ENCODE data around the gene OAS2.
A peak's percentile ranks its signal among the peaks of the same experiment; 100 is the strongest.

Gene OAS2

DNA sequence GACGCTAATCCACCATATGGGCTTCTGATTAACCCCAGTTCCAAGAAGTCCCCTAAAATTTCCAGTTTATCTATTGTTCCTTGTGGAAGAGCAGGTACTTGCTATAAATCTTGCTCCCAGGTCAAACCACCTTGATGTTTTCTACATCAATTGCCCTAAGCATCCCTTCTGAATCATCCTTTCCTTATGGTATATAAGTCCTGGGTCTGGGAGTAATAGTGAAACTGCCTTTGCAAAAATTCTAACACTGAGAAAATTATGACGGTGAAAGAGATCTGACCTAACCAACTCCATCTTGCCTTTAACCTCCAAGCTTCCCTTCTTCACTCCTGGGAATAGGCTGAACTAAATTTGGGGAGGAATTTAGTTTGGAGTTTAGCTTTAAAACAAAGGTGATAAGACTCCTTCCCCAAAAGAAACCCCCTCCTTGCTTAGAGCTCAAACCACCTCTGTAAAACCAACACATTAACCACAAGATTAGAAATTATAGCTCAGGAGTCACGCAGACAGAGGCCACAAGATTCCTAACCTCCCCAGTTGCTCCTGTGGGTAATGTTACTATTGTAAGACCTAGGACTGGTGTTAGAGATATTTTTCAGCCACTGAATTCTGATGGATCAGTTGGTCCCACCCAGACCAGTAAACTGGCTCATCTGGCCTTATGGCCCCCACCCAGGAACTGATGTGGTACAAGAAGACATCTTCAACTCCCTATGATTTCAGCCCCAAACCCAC lies 44.4 kb downstream of the OAS2 start:
- peak; percentile 52 for DNase-seq

DNA sequence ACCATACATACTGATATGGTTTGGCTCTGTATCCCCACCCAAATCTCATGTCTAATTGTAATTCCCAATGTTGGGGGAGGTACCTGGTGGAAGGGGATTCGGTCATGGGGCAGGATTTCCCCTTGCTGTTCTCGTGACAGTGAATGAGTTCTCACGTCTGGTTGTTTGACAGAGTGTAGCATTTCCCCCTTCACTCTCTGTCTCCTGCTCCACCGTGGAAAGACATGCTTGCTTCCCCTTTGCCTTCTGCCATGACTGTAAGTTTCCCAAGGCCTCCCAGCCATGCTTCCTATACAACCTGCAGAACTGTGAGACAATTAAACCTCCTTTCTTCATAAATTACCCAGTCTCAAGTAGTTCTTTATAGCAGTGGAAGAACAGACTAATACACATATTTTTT lies 49.4 kb downstream of the OAS2 start:
- no peak for DNase-seq

GRCh38 chr12:113030875-113031525 lies 52.7 kb downstream of the OAS2 start:
- DNase-seq = peak; percentile 33

DNA sequence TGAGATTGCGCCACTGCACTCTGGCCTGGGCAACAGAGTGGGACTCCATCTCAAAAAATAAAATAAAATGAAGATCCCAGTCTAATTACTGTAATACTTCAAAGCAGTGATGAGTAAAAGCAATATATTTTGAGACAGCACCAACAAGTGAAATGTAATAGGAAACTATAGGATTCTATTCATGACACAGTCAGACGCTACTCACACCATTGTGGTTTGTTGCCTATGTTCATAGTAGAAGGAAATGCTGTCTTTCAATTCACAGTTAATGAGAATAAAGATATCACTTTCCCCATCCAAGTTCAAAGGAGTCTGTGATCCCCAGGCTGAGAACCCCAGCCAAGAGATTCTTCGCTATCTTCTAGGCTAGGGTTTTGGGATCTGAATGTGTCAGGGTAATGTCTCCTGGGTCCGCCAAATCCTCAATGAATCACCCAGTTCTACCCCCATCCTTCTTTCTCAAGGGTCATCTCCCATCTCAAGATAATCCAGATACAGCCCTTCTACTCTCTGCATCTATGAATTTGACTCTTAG lies 61.7 kb downstream of the OAS2 start:
- DNase-seq = no peak

- no peak for DNase-seq
Observed at GRCh38 chr12:113040722-113041171, 62.4 kb downstream of the OAS2 start.

GRCh38 chr12:113041560-113041959 lies 63.2 kb downstream of the OAS2 start:
- no peak for DNase-seq

GRCh38 chr12:113043240-113043639 lies 64.9 kb downstream of the OAS2 start:
- no peak for DNase-seq

DNA sequence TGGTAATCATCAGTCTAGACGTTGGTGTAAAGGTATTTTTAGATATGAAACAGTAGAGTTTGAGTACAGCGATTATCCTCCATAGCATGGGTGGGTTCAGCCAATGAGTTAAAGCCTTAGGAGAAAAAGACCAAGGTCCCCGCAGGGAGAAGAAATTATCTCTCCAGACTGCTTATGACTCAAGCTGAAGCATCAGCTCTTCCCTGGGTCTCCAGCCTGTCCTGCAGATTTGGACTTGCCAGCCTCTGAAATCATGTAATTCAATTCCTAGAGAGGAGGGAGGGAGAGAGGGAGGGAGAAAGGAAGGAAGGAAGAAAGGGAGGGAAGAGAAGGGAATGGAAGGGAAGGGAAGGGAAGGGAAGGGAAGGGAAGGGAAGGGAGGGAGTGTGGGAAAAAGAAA lies 66.2 kb downstream of the OAS2 start:
- no peak for DNase-seq

DNA sequence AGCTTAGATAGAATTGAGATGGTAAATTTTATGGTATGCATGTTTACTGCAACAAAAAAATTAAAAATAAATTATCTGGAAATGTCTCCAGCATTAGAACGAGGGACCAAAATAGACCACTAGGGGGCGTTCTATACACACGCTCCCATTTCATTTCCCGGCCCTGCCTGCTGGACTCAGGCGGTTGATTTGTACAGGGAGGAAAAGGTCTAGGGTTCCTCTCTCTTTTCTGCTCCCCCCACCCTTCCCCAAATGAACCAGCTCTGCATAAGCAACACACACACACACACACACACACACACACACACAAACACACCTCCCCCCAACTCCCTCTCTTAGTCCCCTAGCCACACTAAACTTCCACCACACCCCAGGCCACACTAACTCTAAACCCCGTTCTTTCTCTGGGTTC lies 70.4 kb downstream of the OAS2 start:
- DNase-seq = peak; percentile 71

- no peak for DNase-seq
Observed at GRCh38 chr12:113049976-113050742, 71.8 kb downstream of the OAS2 start.

DNA sequence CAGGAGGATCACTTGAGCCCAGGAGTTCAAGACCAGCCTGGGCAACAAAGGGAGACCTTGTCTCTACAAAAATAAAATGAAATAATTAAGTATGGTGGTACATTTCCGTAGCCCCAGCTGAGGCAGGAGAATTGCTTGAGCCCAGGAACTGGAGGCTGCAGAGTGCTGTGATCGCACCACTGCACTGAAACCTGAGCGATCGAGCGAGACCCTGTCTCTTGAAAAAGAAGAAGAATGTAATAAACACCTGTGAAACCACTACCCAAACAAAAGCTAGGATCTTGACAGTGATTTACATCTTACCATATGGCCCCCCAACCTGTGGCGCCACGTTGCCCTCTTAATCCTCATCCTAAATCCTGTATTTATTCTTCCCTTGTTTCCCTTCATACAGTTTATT lies 72.5 kb downstream of the OAS2 start:
- DNase-seq = no peak

DNA sequence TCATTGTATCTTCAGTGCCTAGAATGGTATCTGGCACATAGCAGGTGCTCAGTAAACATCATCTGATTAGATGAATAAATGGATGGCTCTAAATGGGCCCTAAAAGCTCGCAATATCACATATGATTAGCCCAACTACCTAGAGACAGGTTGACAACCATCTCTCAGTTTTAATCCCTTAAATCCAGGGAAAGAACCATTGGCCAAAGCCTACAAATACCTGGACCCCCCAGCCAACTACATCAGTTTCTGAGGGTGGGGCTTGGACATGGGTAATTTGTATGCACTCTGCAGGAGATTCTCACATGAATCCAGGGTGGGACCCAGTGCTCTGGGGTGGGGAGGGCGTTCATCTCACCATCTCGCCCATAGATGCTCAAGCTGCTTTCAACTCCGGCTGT lies 73.4 kb downstream of the OAS2 start:
- no peak for DNase-seq

GRCh38 chr12:113052326-113052725 lies 74.0 kb downstream of the OAS2 start:
- no peak for DNase-seq

DNA sequence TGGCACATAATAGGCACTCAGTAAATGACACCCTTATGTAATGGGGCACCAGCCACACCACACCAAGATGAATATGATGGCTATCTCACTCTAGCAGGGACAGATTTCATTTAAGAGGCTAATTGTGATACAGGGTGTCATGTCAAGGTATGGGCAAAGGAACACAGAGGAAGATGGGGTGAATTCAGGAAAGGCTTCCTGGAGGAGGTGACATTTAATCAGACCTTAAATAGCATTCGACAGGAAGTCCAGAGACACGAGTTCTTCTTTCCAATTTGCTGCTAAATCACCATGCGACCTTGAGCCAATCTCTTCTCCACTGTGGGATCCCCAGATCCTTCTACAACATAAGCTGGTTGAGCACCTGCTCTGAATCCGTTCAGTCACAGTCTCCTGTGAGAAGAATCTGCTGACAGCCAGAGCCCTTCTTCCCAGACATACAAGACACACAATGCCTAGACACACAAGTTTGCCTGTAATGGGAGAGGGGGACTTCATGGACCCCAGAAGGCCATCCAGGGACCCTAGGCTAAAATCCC lies 76.7 kb downstream of the OAS2 start:
- no peak for DNase-seq

- DNase-seq = no peak
Observed at GRCh38 chr12:113055594-113056380, 77.5 kb downstream of the OAS2 start.

DNA sequence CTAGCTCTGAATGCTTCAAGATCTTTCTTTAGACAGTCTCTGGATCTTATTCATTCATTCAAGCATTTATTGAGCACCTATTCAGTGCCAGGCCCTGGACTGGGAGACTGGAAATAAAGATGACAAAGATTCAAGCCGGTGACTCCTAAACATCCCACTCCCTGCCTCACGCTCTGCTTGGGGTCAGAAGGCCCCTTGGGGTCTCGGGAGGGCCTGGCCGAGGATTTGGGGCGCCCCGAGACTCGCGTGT lies 78.0 kb downstream of the OAS2 start:
- DNase-seq = no peak

GRCh38 chr12:113056631-113057488 lies 78.5 kb downstream of the OAS2 start, which contains the start of gene DTX1:
DTX1 (plus strand) TSS chr12:113056730; CDS start chr12:113058193, 1,463 bp downstream.
- DNase-seq = no peak

DNA sequence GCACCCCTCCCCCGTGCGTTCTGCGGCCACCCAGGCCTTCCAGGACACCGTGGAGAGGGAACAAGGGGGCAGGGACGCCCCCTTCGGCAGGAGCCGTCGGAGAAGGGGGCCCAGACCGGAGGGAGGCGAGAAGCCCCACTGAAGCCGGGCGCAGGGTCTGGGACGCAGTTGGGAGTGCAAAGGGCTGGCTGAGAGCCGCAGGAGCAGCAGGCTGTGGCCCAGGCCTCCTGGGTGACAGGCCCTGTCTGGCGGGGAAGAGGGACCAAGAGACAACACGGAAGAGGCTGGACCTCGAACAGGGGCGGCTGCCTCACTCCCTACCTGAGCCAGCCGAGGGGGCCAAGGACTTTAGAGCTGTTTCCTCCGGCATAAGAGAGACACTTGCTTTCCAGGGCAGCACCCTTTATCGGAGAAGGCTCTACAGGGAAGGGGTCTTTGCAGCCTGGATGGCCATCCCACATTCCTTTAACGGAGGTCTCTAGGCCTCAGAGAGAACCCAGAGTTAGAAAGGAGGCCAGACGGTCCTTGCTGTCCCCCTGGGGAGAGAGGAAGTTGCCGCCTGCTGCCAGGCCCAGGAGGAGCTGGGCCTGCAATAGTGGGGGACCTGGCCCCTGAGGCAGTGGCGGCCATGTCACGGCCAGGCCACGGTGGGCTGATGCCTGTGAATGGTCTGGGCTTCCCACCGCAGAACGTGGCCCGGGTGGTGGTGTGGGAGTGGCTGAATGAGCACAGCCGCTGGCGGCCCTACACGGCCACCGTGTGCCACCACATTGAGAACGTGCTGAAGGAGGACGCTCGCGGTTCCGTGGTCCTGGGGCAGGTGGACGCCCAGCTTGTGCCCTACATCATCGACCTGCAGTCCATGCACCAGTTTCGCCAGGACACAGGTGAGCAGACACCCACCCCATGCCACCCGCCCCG lies 79.5 kb downstream of the OAS2 start:
- DNase-seq = no peak

GRCh38 chr12:113058553-113058952 lies 80.2 kb downstream of the OAS2 start:
- DNase-seq = no peak

DNA sequence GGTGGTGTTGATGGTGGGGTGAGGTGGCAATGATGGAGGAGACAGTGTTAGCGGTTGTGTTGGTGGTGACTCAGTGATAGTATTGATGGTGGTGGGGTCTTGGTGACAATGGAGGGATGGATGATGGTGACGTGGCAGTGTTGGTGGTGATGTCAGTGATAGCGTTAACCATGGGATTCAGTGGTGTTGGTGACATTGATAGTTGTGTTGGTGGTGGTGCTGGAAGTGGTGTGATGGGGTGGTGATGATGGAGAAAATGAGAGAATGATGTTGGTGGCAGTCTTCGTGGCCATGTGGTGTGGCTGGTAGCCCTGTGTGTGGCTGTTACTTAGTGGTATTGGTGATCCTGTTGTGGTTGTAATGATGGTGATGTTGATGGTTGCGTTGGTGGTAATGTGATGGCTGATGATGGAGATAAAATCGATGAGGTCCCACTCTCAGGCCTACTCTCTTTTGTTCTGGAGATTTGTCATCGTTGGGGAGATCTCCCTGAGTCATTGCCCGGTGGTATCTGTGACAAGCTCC lies 80.8 kb downstream of the OAS2 start:
- no peak for DNase-seq

All from activated CD4-positive, alpha-beta T cell treated with anti-CD3 and anti-CD28 coated beads, Interleukin-10, Interleukin-2, amounts not matched to agents 100 ng/mL and 50 ng/mL, durations not matched to agents 16 hours and 8 hours (primary cell).